GM23338 (cell line): Measurements from ENCODE around the gene HGS.

Experiments
- CTCF ChIP-seq, 2 experiments: fragments of 200-600 bp in 1 of 2; sonication (generic) in 1 of 2; conservative IDR thresholded peaks; 2 replicates each; pipeline versions ENCODE4 v1.5.1 to v1.6.1; 2016 to 2017; ENCODE audit warnings: antibody characterized with exemption in 2 of 2, low read depth in 2 of 2, mild to moderate bottlenecking in 2 of 2, moderate library complexity in 1 of 2
- EZH2 ChIP-seq: fragments of 200-600 bp; sonication (generic); IDR thresholded peaks from one replicate; pipeline ENCODE4 v1.8.0; 2017; ENCODE audit warnings: antibody characterized with exemption, mild to moderate bottlenecking, low read depth; ENCODE audit not compliant: unreplicated experiment
- EZH2phosphoT487 ChIP-seq: fragments of 200-600 bp; sonication (generic); IDR thresholded peaks from one replicate; pipeline ENCODE4 v1.8.1; 2018; ENCODE audit warnings: antibody characterized with exemption; ENCODE audit not compliant: unreplicated experiment
- ZNF331 ChIP-seq: fragments of 250-450 bp; sonication (Bioruptor Pico); IDR thresholded peaks from 2 replicates; pipeline ENCODE4 v1.5.0; 2020; ENCODE audit warnings: low read depth, mild to moderate bottlenecking, moderate library complexity
- ZNF462 ChIP-seq: fragments of 250-450 bp; sonication (Bioruptor Pico); IDR thresholded peaks from 2 replicates; pipeline ENCODE4 v1.5.0; 2020; ENCODE audit warnings: mild to moderate bottlenecking, moderate library complexity

GRCh38 chr17:81715107-81715871, 31.5 kb downstream of the HGS start:
- TF ChIP-seq ZNF462 (CRISPR knock-in tag): no peak
- no peak for TF ChIP-seq CTCF (conservative IDR thresholded peaks at IDR 0.05; ENCODE audit: low read depth in 2 of 2)
- no peak for TF ChIP-seq EZH2phosphoT487
- TF ChIP-seq EZH2: no peak
- TF ChIP-seq ZNF331 (CRISPR knock-in tag): no peak
